IMR-90 (cell line): ENCODE results near the gene UBE2S. TPM values are rescaled to one million over a fixed set of nuclear protein-coding genes. Genes with fewer than 3 reads are reported as not detected.

Source experiments
- ATAC-seq: fragments of 200-7000 bp; cut with Tn5 transposase; 2 replicates; pipeline ENCODE4 v1.9.1; 2020; ENCODE audit warnings: low read depth, mild to moderate bottlenecking, moderate library complexity
- BruUV-seq: library from RNA; stranded (reverse); fragments of 400-500 nt; replicated peaks from 2 replicates; lab custom pipeline; 2021; lab: Mats Ljungman, UMichigan
- CTCF ChIA-PET: fragments of 300-600 bp; formaldehyde crosslinking; extraction: SDS; loops from one replicate; lab custom pipeline; 2021; ENCODE audit warnings: antibody characterized with exemption; lab: Yijun Ruan, JAX
- POLR2A ChIA-PET: fragments of 300-600 bp; sonication (Branson Sonifier 250); formaldehyde crosslinking; loops from one replicate; lab custom pipeline; 2022; ENCODE audit warnings: antibody characterized with exemption; ENCODE audit not compliant: unreplicated experiment; lab: Charles Lee
- DNase-seq: peaks from one replicate; pipeline ENCODE4 v3.0.0; 2013
- H2AFZ ChIP-seq: replicated peaks from 2 replicates; pipeline ENCODE3; 2013; ENCODE audit warnings: low read length, mild to moderate bottlenecking; ENCODE audit not compliant: poor library complexity
- H2AK5ac ChIP-seq: 2 replicates; pipeline ENCODE4 v1.6.1; 2013; ENCODE audit warnings: low read depth, low read length, inconsistent platforms
- H2AK9ac ChIP-seq: replicated peaks from 2 replicates; pipeline ENCODE3; 2013; ENCODE audit warnings: mild to moderate bottlenecking, low read depth, low read length, moderate library complexity; ENCODE audit not compliant: poor library complexity
- H2BK120ac ChIP-seq: 2 replicates; pipeline ENCODE4 v1.6.1; 2013; ENCODE audit warnings: low read depth, low read length, inconsistent platforms
- H2BK15ac ChIP-seq: 3 replicates; pipeline ENCODE4 v1.6.1; 2013; ENCODE audit warnings: low read depth, low read length, inconsistent platforms
- H2BK20ac ChIP-seq: 2 replicates; pipeline ENCODE4 v1.6.1; 2013; ENCODE audit warnings: low read depth, mild to moderate bottlenecking, inconsistent platforms, low read length, moderate library complexity
- H2BK5ac ChIP-seq: 2 replicates; pipeline ENCODE4 v1.6.1; 2013; ENCODE audit warnings: mild to moderate bottlenecking, low read depth, low read length, inconsistent platforms; ENCODE audit not compliant: poor library complexity, severe bottlenecking
- H3K14ac ChIP-seq: replicated peaks from 2 replicates; pipeline ENCODE4 v1.6.1; 2013; ENCODE audit warnings: low read depth, low read length, inconsistent platforms
- H3K18ac ChIP-seq: 2 replicates; pipeline ENCODE4 v1.6.1; 2013; ENCODE audit warnings: low read depth, low read length, control low read depth
- H3K23ac ChIP-seq: 2 replicates; pipeline ENCODE4 v1.6.1; 2013; ENCODE audit warnings: low read depth, low read length, inconsistent platforms
- H3K27ac ChIP-seq: 2 replicates; pipeline ENCODE4 v1.5.1; 2013; ENCODE audit warnings: mild to moderate bottlenecking, control low read depth, low read length; ENCODE audit not compliant: insufficient read depth
- H3K27me3 ChIP-seq: 2 replicates; pipeline ENCODE4 v1.6.1; 2013; ENCODE audit warnings: low read length; ENCODE audit not compliant: control insufficient read depth, insufficient read depth
- H3K36me3 ChIP-seq: 2 replicates; pipeline ENCODE4 v1.6.1; 2013; ENCODE audit warnings: low read length, mixed read lengths; ENCODE audit not compliant: control insufficient read depth, insufficient read depth
- H3K4ac ChIP-seq: 2 replicates; pipeline ENCODE4 v1.6.1; 2013; ENCODE audit warnings: low read depth, low read length, inconsistent platforms
- H3K4me1 ChIP-seq: 2 replicates; pipeline ENCODE4 v1.6.1; 2013; ENCODE audit warnings: low read length, mixed read lengths; ENCODE audit not compliant: control insufficient read depth, insufficient read depth
- H3K4me2 ChIP-seq: 2 replicates; pipeline ENCODE4 v1.6.1; 2013; ENCODE audit warnings: low read depth, mild to moderate bottlenecking, control low read depth, low read length, moderate library complexity
- H3K4me3 ChIP-seq: 2 replicates; pipeline ENCODE4 v1.5.1; 2013; ENCODE audit warnings: low read depth, mild to moderate bottlenecking, control low read depth, low read length, moderate library complexity; ENCODE audit not compliant: insufficient read depth
- H3K56ac ChIP-seq: 2 replicates; pipeline ENCODE4 v1.6.1; 2013; ENCODE audit warnings: low read length, inconsistent platforms; ENCODE audit not compliant: insufficient read depth; ENCODE audit errors: extremely low read depth
- H3K79me1 ChIP-seq, 2 experiments: 2 replicates each; pipeline ENCODE4 v1.6.1; 2013; ENCODE audit warnings: low read length in 2 of 2, inconsistent platforms in 1 of 2, low read depth in 1 of 2
- H3K9ac ChIP-seq: 2 replicates; pipeline ENCODE4 v1.6.1; 2013; ENCODE audit warnings: low read depth, low read length, control low read depth
- H3K9me1 ChIP-seq: 2 replicates; pipeline ENCODE4 v1.6.1; 2013; ENCODE audit warnings: low read length, inconsistent platforms; ENCODE audit not compliant: insufficient read depth
- H3K9me3 ChIP-seq: 2 replicates; pipeline ENCODE4 v1.6.1; 2013; ENCODE audit warnings: low read length; ENCODE audit not compliant: control insufficient read depth, insufficient read depth
- H4K20me1 ChIP-seq: 2 replicates; pipeline ENCODE4 v1.6.1; 2013; ENCODE audit warnings: low read length, inconsistent platforms; ENCODE audit not compliant: insufficient read depth
- H4K5ac ChIP-seq: 2 replicates; pipeline ENCODE4 v1.6.1; 2013; ENCODE audit warnings: mild to moderate bottlenecking, low read depth, low read length, control low read depth
- H4K8ac ChIP-seq, 2 experiments: 2 replicates each; pipeline ENCODE4 v1.6.1; 2013; ENCODE audit warnings: low read depth in 2 of 2, low read length in 2 of 2, control low read depth in 1 of 2, inconsistent platforms in 1 of 2
- H4K91ac ChIP-seq: 2 replicates; pipeline ENCODE4 v1.6.1; 2013; ENCODE audit warnings: low read depth, low read length, inconsistent platforms; ENCODE audit not compliant: insufficient read depth
- CEBPB ChIP-seq: IDR thresholded peaks from 2 replicates; pipeline ENCODE4 v1.6.1; 2012; ENCODE audit warnings: low read depth, low read length, improper control_type of control experiment
- FOS ChIP-seq: fragments of 150-350 bp; IDR thresholded peaks from 2 replicates; pipeline ENCODE4 v1.6.1; 2016; ENCODE audit warnings: low read depth, low read length
- MAFK ChIP-seq: IDR thresholded peaks from 2 replicates; pipeline ENCODE4 v1.6.1; 2012; ENCODE audit warnings: low read depth, low read length, improper control_type of control experiment
- MAZ ChIP-seq: IDR thresholded peaks from 2 replicates; pipeline ENCODE4 v1.6.1; 2012; ENCODE audit warnings: low read depth, mild to moderate bottlenecking, low read length, improper control_type of control experiment, moderate library complexity, borderline replicate concordance
- MXI1 ChIP-seq: IDR thresholded peaks from 2 replicates; pipeline ENCODE4 v1.6.1; 2012; ENCODE audit warnings: low read depth, mild to moderate bottlenecking, low read length, moderate library complexity, borderline replicate concordance
- NFE2L2 ChIP-seq: fragments of 150-350 bp; IDR thresholded peaks from 2 replicates; pipeline ENCODE4 v1.6.1; 2016; ENCODE audit warnings: low read depth, mild to moderate bottlenecking, low read length
- POLR2A ChIP-seq: IDR thresholded peaks from 2 replicates; pipeline ENCODE4 v1.6.1; 2012; ENCODE audit warnings: mild to moderate bottlenecking, low read depth, low read length
- RAD21 ChIP-seq: IDR thresholded peaks from 2 replicates; pipeline ENCODE4 v1.6.1; 2012; ENCODE audit warnings: low read length, improper control_type of control experiment
- RCOR1 ChIP-seq: IDR thresholded peaks from 2 replicates; pipeline ENCODE4 v1.6.1; 2012; ENCODE audit warnings: mild to moderate bottlenecking, low read length, improper control_type of control experiment; ENCODE audit not compliant: insufficient replicate concordance
- RFX5 ChIP-seq: IDR thresholded peaks from 2 replicates; pipeline ENCODE4 v1.8.0; 2012; ENCODE audit warnings: low read depth, mild to moderate bottlenecking, low read length, moderate library complexity
- SMC3 ChIP-seq: fragments of 150-350 bp; IDR thresholded peaks from 2 replicates; pipeline ENCODE4 v1.6.1; 2016; ENCODE audit warnings: low read depth, mild to moderate bottlenecking, antibody characterized with exemption, low read length, moderate library complexity
- USF2 ChIP-seq: fragments of 150-350 bp; IDR thresholded peaks from 2 replicates; pipeline ENCODE4 v1.6.1; 2017; ENCODE audit warnings: mild to moderate bottlenecking, antibody characterized with exemption, low read length, low read depth
- WGBS, 2 experiments: methylation state at CpG; one replicate each; pipeline versions ENCODE4 v1.1.5 to v1.1.7; 2013; ENCODE audit warnings: missing lambda C conversion rate in 2 of 2; ENCODE audit not compliant: insufficient read length in 1 of 2; ENCODE audit errors: extremely low coverage in 2 of 2; 5-methylcytosine and 5-hydroxymethylcytosine counted together
- dilution Hi-C: fragments of 300-500 bp; cut with HindIII; formaldehyde crosslinking; loops from one replicate; pipeline ENCODE4 v1.14.3; 2018; ENCODE audit warnings: low sequenced_read_pairs; ENCODE audit not compliant: unreplicated experiment
- in situ Hi-C: fragments of 300-500 bp; cut with MboI; formaldehyde crosslinking; loops from 3 replicates; pipeline ENCODE4 v1.14.3; 2019; ENCODE audit warnings: low sequenced_read_pairs, inconsistent platforms, mixed read lengths
- intact Hi-C: fragments of 100-400 bp; cut with micrococcal nuclease; formaldehyde crosslinking; loops from 2 replicates; pipeline ENCODE4 v1.10.0; 2022
- polyA plus RNA-seq, 3 experiments: library from polyadenylated mRNA; depleted of rRNA; stranded (reverse); fragments of >200 nt; gene quantifications; 2 replicates each; pipeline ENCODE4 v1.2.3, GENCODE V29; 2012; ENCODE audit warnings: low replicate concordance in 1 of 3
- total RNA-seq: library from RNA; depleted of rRNA; stranded (reverse); fragments of >200 nt; gene quantifications from 2 replicates; pipeline ENCODE4 v1.2.3, GENCODE V29; 2012
- TF ChIP-seq, protein P1 (sequence below): conservative IDR thresholded peaks from 2 replicates; pipeline ENCODE4 v1.5.1; 2012; ENCODE audit warnings: mild to moderate bottlenecking, low read depth, low read length, improper control_type of control experiment
- TF ChIP-seq, protein P2 (sequence below): fragments of 150-350 bp; IDR thresholded peaks from 2 replicates; pipeline ENCODE4 v1.6.1; 2016; ENCODE audit warnings: low read depth, mild to moderate bottlenecking, low read length, moderate library complexity, borderline replicate concordance

The UBE2S gene
- total and polyA plus RNA-seq, 2 of the 4 experiments (the other 2 are of a cell fraction) = 69.5 to 104 TPM

GRCh38 chr19:55407800-55408532 is 378 bp upstream of the UBE2S start:
- peak overlapping the region; percentile 87 for H3K4me2 ChIP-seq
- peak overlapping the region; percentile 98 for H2BK120ac ChIP-seq
- H3K23ac ChIP-seq = peak overlapping the region; percentile 96
- intact Hi-C loops (loop anchor here (5.0 kb wide), 1 partner anchor 94 kb away; no protein-coding TSS in a partner anchor), in situ Hi-C loops (no loop called here), dilution Hi-C loops (no loop called here)
- H4K8ac ChIP-seq = peak overlapping the region; percentile 100
- H4K20me1 ChIP-seq = peaks cover 37% of the 10 kb centered on the region
- peaks cover 17% of the 10 kb centered on the region for H3K4me1 ChIP-seq
- peak overlapping the region; percentile 96 for H3K18ac ChIP-seq
- peaks cover 5 to 32% of the 10 kb centered on the region in 2 experiments; a peak in 3 of 4 replicates for H3K79me1 ChIP-seq
- no TSS peak for BruUV-seq
- ChIA-PET CTCF (no interaction called here), POLR2A (interaction anchor here (0.5 to 1.4 kb wide), 6 partner anchors 10 to 248 kb away, joined by 3 to 9 read pairs (median 4); no protein-coding TSS in a partner anchor)
- ATAC-seq (peak; percentile 92), DNase-seq (peak; percentile 99)
- peak overlapping the region; percentile 99 for H3K14ac ChIP-seq
- peak overlapping the region; percentile 96 for H2AFZ ChIP-seq
- peak overlapping the region; percentile 100 for H2AK9ac ChIP-seq
- H3K27ac ChIP-seq = peak overlapping the region; percentile 94
- H2BK5ac ChIP-seq = peak overlapping the region; percentile 94
- WGBS, 2 experiments = 0% methylated on average over 36 of the region's 72 CpGs; no CpG with 5 or more reads in 1 of the 2 experiments
- H4K91ac ChIP-seq = peak overlapping the region; percentile 100
- no peaks in the 10 kb centered on the region for H3K27me3 ChIP-seq
- peak overlapping the region; percentile 99 for H4K5ac ChIP-seq
- H2BK15ac ChIP-seq = peak overlapping the region; percentile 100
- H3K36me3 ChIP-seq = peaks cover 20% of the 10 kb centered on the region
- peaks cover 19% of the 10 kb centered on the region for H3K9me1 ChIP-seq
- H3K9me3 ChIP-seq = no peaks in the 10 kb centered on the region
- peak overlapping the region; percentile 99 for H2AK5ac ChIP-seq
- peak overlapping the region; percentile 95 for H3K56ac ChIP-seq
- H3K9ac ChIP-seq = peak overlapping the region; percentile 63
- peak overlapping the region; percentile 64 for H3K4me3 ChIP-seq
- peak overlapping the region; percentile 83 for H2BK20ac ChIP-seq
- H3K4ac ChIP-seq = peak overlapping the region; percentile 100
- TF ChIP-seq, protein P1, sequence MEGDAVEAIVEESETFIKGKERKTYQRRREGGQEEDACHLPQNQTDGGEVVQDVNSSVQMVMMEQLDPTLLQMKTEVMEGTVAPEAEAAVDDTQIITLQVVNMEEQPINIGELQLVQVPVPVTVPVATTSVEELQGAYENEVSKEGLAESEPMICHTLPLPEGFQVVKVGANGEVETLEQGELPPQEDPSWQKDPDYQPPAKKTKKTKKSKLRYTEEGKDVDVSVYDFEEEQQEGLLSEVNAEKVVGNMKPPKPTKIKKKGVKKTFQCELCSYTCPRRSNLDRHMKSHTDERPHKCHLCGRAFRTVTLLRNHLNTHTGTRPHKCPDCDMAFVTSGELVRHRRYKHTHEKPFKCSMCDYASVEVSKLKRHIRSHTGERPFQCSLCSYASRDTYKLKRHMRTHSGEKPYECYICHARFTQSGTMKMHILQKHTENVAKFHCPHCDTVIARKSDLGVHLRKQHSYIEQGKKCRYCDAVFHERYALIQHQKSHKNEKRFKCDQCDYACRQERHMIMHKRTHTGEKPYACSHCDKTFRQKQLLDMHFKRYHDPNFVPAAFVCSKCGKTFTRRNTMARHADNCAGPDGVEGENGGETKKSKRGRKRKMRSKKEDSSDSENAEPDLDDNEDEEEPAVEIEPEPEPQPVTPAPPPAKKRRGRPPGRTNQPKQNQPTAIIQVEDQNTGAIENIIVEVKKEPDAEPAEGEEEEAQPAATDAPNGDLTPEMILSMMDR = 0 out of 2 replicates have a peak, but pooled peaks have one; percentile 3
- TF ChIP-seq CEBPB = no peak
- no peak for TF ChIP-seq RAD21
- peak; percentile 97 for TF ChIP-seq USF2
- no peak for TF ChIP-seq MAFK
- TF ChIP-seq FOS = no peak
- no peak for TF ChIP-seq RFX5
- TF ChIP-seq POLR2A = no peak
- no peak for TF ChIP-seq NFE2L2
- peak; percentile 67; the same call in 1 of the 2 replicates for TF ChIP-seq MXI1
- peak; percentile 98 for TF ChIP-seq MAZ
- TF ChIP-seq, protein P2, sequence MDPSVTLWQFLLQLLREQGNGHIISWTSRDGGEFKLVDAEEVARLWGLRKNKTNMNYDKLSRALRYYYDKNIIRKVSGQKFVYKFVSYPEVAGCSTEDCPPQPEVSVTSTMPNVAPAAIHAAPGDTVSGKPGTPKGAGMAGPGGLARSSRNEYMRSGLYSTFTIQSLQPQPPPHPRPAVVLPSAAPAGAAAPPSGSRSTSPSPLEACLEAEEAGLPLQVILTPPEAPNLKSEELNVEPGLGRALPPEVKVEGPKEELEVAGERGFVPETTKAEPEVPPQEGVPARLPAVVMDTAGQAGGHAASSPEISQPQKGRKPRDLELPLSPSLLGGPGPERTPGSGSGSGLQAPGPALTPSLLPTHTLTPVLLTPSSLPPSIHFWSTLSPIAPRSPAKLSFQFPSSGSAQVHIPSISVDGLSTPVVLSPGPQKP = no peak
- no peak for TF ChIP-seq RCOR1
- TF ChIP-seq SMC3 = no peak
